ENCODE data around the gene CLCA2. TPM values are rescaled to one million over a fixed set of nuclear protein-coding genes. Genes with fewer than 3 reads are reported as not detected.

The CLCA2 gene
- total and polyA plus RNA-seq, 12 donors, result 0.11 to 1.1 (median 0.25) TPM; not detected in 2

GRCh38 chr1:86472767-86473166 lies 48.8 kb downstream of the CLCA2 start:
- H3K9me3 ChIP-seq (replicated peaks in 1 of 3), result no peaks in the 10 kb centered on the region
- no peaks in the 10 kb centered on the region for H3K36me3 ChIP-seq (replicated peaks in 1 of 2)
- 56 to 75% (median 62%) methylated on average over 3 of the region's 3 CpGs for WGBS, 4 donors
- intact Hi-C loops (cut with DNase I), result no loop called here
- H3K27ac ChIP-seq, result no peak overlapping the region
- no peak for TF ChIP-seq CTCF (IDR thresholded peaks at IDR 0.05)
- TF ChIP-seq POLR2A (IDR thresholded peaks at IDR 0.05), result no peak
- H3K4me3 ChIP-seq, result no peak overlapping the region
- no peak for DNase-seq
- no peaks in the 10 kb centered on the region for H3K27me3 ChIP-seq
- no peaks in the 10 kb centered on the region for H3K4me1 ChIP-seq (replicated peaks in 1 of 2)

- no peaks in the 10 kb centered on the region for H3K27me3 ChIP-seq
- H3K27ac ChIP-seq, result no peak overlapping the region
- TF ChIP-seq CTCF (IDR thresholded peaks at IDR 0.05), result no peak
- TF ChIP-seq POLR2A (IDR thresholded peaks at IDR 0.05), result no peak
- no peaks in the 10 kb centered on the region for H3K4me1 ChIP-seq (replicated peaks in 1 of 2)
- no peaks in the 10 kb centered on the region for H3K9me3 ChIP-seq (replicated peaks in 1 of 3)
- no peak overlapping the region for H3K4me3 ChIP-seq
- WGBS, 4 donors, result 80 to 84% (median 81%) methylated on average over 4 of the region's 4 CpGs
- no peak for DNase-seq
- no peaks in the 10 kb centered on the region for H3K36me3 ChIP-seq (replicated peaks in 1 of 2)
- intact Hi-C loops (cut with DNase I), result no loop called here
These were observed 53.3 kb downstream of the CLCA2 start for GRCh38 chr1:86477256-86477655.

GRCh38 chr1:86477682-86478081 lies 53.7 kb downstream of the CLCA2 start:
- no peak overlapping the region for H3K27ac ChIP-seq
- no peak for TF ChIP-seq CTCF (IDR thresholded peaks at IDR 0.05)
- TF ChIP-seq POLR2A (IDR thresholded peaks at IDR 0.05), result no peak

GRCh38 chr1:86478416-86479156 lies 54.6 kb downstream of the CLCA2 start:
- WGBS, 4 donors, result 58 to 72% (median 68%) methylated on average over 5 of the region's 5 CpGs
- H3K4me3 ChIP-seq, result no peak overlapping the region
- DNase-seq, result no peak
- TF ChIP-seq CTCF (IDR thresholded peaks at IDR 0.05), result no peak
- TF ChIP-seq POLR2A (IDR thresholded peaks at IDR 0.05), result no peak
- H3K36me3 ChIP-seq (replicated peaks in 1 of 2), result no peaks in the 10 kb centered on the region
- no peak overlapping the region for H3K27ac ChIP-seq
- no peaks in the 10 kb centered on the region for H3K9me3 ChIP-seq (replicated peaks in 1 of 3)
- H3K27me3 ChIP-seq, result no peaks in the 10 kb centered on the region
- intact Hi-C loops (cut with DNase I), result no loop called here
- H3K4me1 ChIP-seq (replicated peaks in 1 of 2), result no peaks in the 10 kb centered on the region

More at GRCh38 chr1:86477682-86478081, 53.7 kb downstream of the CLCA2 start:
- Histone ChIP-seq H3K9me3 (replicated peaks in 1 of 3) (no peaks in the 10 kb centered on the region), H3K4me1 (replicated peaks in 1 of 2) (no peaks in the 10 kb centered on the region), H3K4me3 (no peak overlapping the region), H3K36me3 (replicated peaks in 1 of 2) (no peaks in the 10 kb centered on the region), H3K27me3 (no peaks in the 10 kb centered on the region)
- intact Hi-C loops (cut with DNase I), result no loop called here
- no peak for DNase-seq
- 67 to 75% (median 75%) methylated on average over 4 of the region's 4 CpGs for WGBS, 4 donors
